Keratinocyte (primary cell): ENCODE data around the gene THRAP3.

Experiments used
- EZH2 ChIP-seq: IDR thresholded peaks from one replicate; pipeline ENCODE4 v1.6.1; 2012; ENCODE audit warnings: inconsistent platforms, mild to moderate bottlenecking, low read length, moderate library complexity
- TF ChIP-seq, protein P1 (sequence below), 3 experiments: IDR thresholded peaks in 1 of 3; conservative IDR thresholded peaks in 1 of 3; optimal IDR thresholded peaks in 1 of 3; 2 replicates in 2 of 3; 3 replicates in 1 of 3; pipeline versions ENCODE3 to v1.5.1; 2011; ENCODE audit warnings: low read length in 3 of 3, mild to moderate bottlenecking in 3 of 3, moderate library complexity in 2 of 3, control low read depth in 1 of 3, inconsistent platforms in 1 of 3; ENCODE audit not compliant: insufficient read depth in 2 of 3; ENCODE audit errors: extremely low read depth in 1 of 3

DNA sequence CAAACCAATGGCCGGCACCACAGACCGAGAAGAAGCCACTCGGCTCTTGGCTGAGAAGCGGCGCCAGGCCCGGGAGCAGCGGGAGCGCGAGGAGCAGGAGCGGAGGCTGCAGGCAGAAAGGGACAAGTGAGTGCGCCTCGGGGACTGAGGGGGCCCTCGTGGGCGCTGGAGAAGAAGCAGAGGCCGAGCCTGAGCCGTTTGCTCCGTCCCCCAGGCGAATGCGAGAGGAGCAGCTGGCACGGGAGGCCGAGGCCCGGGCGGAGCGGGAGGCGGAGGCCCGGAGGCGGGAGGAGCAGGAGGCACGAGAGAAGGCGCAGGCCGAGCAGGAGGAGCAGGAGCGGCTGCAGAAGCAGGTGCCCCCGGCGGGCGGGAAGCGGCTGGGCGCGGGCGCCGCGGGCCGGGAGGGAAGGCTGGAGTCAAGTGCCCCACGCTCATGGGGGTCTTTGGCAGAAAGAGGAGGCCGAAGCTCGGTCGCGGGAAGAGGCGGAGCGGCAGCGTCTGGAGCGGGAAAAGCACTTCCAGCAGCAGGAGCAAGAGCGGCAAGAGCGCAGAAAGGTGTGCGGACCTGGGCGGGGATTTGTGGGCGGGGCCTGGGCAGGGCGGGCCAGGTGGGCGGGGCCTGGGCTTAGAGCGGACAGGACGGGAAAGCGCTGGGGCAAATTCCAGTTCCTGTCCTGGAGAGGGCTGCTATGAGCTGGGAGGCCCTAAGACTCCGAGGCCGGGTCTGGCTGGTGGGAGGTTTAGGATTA lies 45.6 kb upstream of the THRAP3 start:
- TF ChIP-seq, protein P1, sequence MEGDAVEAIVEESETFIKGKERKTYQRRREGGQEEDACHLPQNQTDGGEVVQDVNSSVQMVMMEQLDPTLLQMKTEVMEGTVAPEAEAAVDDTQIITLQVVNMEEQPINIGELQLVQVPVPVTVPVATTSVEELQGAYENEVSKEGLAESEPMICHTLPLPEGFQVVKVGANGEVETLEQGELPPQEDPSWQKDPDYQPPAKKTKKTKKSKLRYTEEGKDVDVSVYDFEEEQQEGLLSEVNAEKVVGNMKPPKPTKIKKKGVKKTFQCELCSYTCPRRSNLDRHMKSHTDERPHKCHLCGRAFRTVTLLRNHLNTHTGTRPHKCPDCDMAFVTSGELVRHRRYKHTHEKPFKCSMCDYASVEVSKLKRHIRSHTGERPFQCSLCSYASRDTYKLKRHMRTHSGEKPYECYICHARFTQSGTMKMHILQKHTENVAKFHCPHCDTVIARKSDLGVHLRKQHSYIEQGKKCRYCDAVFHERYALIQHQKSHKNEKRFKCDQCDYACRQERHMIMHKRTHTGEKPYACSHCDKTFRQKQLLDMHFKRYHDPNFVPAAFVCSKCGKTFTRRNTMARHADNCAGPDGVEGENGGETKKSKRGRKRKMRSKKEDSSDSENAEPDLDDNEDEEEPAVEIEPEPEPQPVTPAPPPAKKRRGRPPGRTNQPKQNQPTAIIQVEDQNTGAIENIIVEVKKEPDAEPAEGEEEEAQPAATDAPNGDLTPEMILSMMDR (optimal IDR thresholded peaks at IDR 0.05 in 1 of 3, IDR thresholded peaks at IDR 0.05 in 1 of 3, conservative IDR thresholded peaks at IDR 0.05 in 1 of 3; ENCODE audit: extremely low read depth in 1 of 3, insufficient read depth in 2 of 3, low read length in 3 of 3): no peak
- TF ChIP-seq EZH2: no peak
